Stomach (tissue), 4 donors: ENCODE data around the gene RDH16.
"Not testable (repeated sequence)": the region's sequence is repeated elsewhere in the genome, so short reads cannot be mapped to it uniquely, and the experiment has no call there.

Source experiments
- POLR2A ChIP-seq, 4 donors: fragments of 450-650 bp; IDR thresholded peaks; one replicate each; pipeline ENCODE4 v1.6.1; 2016; ENCODE audit warnings: antibody characterized with exemption in 4 of 4, control low read depth in 2 of 4, mild to moderate bottlenecking in 1 of 4, moderate library complexity in 1 of 4
- POLR2AphosphoS5 ChIP-seq, 3 donors: sonication (generic); formaldehyde crosslinking; IDR thresholded peaks; one replicate each; pipeline ENCODE4 v1.6.1; 2016; ENCODE audit warnings: antibody characterized with exemption in 3 of 3
- TF ChIP-seq, protein P1 (sequence below), 7 experiments: fragments of 450-650 bp in 4 of 7; fragments of 200-600 bp in 3 of 7; sonication (generic) in 3 of 7; IDR thresholded peaks; one replicate each; pipeline ENCODE4 v1.5.1; 2016 to 2019; ENCODE audit warnings: antibody characterized with exemption in 7 of 7, control low read depth in 2 of 7, mild to moderate bottlenecking in 1 of 7

DNA sequence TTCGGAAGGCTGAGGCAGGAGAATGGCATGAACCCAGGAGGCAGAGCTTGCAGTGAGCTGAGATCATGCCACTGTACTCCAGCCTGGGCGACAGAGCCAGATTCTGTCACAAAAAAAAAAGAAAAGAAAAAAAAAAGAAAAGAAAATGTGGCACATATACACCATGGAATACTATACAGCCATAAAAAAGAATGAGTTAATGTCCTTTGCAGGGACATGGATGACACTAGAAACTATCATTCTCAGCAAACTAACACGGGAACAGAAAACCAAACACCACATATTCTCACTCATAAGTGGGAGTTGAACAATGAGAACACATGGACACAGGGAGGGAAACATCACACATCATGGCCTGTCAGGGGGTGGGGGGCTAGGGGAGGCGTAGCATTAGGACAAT, 20.0 kb upstream of the RDH16 start:
- TF ChIP-seq, protein P1, sequence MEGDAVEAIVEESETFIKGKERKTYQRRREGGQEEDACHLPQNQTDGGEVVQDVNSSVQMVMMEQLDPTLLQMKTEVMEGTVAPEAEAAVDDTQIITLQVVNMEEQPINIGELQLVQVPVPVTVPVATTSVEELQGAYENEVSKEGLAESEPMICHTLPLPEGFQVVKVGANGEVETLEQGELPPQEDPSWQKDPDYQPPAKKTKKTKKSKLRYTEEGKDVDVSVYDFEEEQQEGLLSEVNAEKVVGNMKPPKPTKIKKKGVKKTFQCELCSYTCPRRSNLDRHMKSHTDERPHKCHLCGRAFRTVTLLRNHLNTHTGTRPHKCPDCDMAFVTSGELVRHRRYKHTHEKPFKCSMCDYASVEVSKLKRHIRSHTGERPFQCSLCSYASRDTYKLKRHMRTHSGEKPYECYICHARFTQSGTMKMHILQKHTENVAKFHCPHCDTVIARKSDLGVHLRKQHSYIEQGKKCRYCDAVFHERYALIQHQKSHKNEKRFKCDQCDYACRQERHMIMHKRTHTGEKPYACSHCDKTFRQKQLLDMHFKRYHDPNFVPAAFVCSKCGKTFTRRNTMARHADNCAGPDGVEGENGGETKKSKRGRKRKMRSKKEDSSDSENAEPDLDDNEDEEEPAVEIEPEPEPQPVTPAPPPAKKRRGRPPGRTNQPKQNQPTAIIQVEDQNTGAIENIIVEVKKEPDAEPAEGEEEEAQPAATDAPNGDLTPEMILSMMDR (IDR thresholded peaks at IDR 0.05) = not testable (repeated sequence)
- TF ChIP-seq POLR2AphosphoS5, POLR2A (IDR thresholded peaks at IDR 0.05): not testable (repeated sequence)
